CMK (cell line): ENCODE data around the gene ERAL1.
"Not testable (repeated sequence)": the region's sequence is repeated elsewhere in the genome, so short reads cannot be mapped to it uniquely, and the experiment has no call there.

Source experiments
- DNase-seq: peaks from one replicate; pipeline ENCODE4 v3.0.0-alpha.2; 2010; ENCODE audit warnings: low read depth

The ERAL1 gene

DNA sequence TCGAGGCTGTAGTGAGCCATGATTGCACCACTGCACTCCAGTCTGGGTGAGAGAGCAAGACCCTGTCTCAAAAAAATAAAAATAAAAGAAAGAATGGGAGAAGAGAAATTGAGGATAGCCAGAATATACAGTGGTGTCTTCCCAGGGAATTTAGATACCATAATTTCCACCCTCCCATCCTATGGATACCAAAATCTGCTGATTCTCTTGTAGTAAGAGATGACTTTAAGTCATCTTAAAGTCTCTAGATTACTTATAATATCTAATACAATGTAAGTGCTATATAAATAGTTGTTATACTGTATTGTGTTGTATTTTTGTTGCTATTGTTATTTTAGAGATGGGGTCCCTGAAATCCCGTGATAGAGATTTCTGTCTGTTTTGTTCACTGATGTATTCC, 1.5 kb upstream of the ERAL1 start:
- DNase-seq, result no peak

DNA sequence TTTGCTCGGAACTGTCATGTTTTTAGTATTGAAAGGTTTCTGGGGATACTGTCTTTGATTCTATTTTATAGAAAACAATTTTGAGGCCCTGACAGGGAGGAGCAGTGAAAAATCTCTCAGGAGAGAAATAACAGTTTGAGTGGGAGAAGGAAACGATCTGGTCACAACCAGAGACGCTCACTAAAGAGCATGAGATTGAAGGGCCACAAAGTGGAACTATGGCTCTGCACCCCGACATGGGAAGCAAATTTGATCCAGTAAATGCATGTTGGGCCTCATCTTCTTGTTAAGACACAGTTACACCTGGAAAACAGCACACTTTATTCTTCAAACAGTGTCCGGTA, 492 bp downstream of the ERAL1 start:
- DNase-seq, result no peak

DNA sequence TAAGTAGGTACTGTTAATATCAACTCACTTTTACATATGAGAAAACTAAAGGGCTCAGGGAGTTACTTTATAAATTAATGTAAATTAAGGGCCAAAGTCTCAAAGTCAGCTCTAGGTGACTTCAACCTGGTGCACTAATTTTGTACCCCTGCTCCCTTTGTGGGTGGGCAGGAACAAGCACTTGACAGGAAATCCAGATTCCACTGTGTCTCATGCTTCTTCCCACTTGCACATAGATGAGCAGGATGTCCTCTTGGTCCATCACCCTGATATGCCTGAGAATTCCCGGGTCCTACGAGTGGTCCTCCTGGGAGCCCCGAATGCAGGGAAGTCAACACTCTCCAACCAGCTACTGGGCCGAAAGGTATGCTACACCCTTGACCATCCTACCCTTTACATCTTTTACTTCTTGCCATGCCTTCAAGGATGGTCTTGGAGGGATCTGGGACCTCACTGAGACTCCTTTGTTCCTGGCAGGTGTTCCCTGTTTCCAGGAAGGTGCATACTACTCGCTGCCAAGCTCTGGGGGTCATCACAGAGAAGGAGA, 1.3 kb downstream of the ERAL1 start:
- DNase-seq, result no peak

DNA sequence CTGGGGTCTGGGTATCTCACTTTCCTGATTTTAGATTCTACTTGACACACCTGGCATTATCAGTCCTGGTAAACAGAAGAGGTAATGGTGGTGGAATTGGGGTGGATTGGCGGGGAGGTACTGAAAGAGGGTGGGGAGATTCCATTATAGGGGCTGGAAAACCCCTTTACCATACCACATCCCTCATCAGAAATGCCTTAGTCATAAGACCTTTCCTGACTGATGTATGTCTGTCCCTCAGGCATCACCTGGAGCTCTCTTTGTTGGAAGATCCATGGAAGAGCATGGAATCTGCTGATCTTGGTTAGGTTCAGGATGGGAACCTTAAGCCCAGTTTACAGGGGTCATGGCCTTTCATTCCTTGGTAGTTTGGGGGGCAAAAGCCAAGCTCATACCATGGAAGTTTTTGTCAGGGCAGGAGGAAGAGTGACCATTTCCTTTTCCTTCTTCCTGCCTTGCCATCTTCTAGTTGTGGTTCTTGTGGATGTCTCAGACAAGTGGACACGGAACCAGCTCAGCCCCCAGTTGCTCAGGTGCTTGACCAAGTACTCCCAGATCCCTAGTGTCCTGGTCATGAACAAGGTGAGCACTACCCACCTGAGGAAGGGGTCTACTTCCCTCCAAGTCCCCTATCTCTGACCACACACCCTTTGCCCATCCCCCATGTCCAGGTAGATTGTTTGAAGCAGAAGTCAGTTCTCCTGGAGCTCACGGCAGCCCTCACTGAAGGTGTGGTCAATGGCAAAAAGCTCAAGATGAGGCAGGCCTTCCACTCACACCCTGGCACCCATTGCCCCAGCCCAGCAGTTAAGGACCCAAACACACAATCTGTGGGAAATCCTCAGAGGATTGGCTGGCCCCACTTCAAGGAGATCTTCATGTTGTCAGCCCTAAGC, 3.3 kb downstream of the ERAL1 start:
- DNase-seq, result no peak

DNA sequence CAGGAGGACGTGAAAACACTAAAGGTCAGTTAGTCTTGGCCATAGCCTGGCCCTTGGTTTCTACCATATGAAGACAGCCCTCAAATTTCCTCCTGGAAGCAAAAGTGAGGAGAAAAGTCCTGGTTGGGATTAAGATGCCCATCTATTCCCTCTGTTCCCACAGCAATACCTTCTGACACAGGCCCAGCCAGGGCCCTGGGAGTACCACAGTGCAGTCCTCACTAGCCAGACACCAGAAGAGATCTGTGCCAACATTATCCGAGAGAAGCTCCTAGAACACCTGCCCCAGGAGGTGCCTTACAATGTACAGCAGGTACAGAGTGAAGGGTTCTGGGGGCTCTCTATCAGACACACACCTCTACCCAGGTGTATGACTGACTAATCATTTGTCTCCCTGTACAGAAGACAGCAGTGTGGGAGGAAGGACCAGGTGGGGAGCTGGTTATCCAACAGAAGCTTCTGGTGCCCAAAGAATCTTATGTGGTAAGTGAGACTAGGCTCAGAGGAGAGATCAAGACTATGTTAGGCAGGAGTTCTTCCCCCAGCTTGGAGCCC, 4.1 kb downstream of the ERAL1 start:
- DNase-seq, result no peak

DNA sequence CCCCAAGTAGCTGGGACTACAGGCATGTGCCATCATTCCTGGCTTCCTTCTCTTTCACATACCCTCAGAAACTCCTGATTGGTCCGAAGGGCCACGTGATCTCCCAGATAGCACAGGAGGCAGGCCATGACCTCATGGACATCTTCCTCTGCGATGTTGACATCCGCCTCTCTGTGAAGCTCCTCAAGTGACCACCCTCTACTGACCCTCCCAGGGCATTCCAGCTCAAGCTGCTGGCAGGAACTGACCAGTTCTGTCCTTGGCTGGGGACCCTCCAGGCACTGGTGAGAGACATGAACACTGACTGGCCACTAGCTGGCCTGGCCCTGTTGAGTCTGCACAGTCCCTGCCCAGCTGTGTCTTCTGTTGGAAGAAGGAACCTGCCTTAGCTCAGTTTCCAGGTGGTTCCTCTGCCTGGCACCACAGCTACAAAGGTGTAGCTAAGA, 5.6 kb downstream of the ERAL1 start:
- no peak for DNase-seq

DNA sequence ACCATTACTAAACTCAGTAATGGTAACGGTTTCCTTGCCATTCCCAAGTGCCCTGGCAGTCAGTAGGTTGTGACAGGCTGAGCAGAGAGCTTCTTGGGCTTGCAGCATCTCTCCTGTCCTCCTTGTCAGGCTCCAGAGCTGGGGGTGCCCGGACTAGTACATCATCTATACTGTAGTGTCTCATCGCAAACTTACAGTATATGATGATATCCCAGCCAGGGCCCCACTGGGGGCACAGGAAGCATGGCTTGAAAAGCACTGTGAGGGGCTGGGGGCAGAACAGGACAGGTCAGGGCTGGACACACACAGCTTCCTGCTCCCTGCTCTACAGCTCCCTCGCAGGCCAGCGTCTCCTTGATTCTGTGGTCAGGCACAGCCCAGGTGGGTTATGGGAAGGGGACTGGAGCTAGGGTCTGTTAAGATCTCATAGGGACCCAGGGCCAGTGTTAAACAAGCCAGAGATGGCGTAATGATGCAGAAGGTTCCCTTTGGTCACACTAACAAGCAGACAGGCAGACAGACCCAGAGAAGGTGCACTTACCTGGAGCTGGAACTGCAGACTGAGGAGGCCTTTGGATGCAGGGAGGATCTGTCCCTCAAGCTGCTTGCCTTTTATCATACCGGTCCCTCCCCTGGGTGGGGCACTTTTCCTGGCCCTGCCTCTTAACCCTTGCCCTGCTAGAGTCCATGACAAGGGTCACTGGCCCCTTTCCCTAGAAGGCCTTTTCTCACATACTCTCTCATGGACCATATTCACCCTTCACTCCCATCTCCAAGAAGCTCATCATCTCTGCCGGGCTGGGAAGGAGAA, 6.8 kb downstream of the ERAL1 start:
- no peak for DNase-seq

DNA sequence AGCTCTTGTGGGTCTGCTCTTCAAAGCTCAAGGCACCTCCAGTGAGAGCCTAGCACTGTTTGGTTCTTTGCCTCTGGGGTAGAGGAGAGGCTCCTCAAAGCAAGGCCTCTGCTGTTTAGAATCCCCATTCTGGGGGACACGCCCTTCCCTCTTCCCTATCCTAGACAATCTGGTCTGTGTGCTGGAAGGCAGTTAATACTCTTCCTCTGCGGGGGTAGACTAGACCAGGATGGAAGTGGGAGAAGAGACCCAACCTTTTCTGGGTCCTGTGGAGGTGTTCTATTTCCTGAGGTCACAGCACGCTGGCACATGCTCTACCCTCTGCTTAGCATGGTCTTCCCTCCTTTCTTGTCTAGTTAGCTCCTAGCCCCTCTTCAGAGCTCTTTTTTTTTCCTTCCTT, 7.7 kb downstream of the ERAL1 start:
- no peak for DNase-seq

DNA sequence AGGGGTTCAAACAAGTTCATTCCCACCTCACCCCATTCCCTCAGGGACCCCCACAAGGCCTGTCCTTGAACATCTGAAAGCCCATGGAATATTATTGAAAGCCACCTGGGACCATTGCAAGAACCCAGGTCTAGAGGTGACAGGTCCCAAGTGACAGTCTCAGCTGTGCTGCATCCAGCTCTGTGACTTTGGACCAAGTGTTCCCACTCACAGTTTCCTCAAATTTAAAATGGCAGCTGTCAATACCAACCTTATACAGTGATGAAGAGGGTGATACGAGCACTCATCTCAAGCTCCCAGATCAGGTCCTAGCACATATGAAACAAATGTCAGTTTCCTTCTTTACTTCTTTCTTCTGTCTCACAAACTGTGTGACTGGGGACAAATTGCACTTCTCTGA, 9.1 kb downstream of the ERAL1 start:
- no peak for DNase-seq

DNA sequence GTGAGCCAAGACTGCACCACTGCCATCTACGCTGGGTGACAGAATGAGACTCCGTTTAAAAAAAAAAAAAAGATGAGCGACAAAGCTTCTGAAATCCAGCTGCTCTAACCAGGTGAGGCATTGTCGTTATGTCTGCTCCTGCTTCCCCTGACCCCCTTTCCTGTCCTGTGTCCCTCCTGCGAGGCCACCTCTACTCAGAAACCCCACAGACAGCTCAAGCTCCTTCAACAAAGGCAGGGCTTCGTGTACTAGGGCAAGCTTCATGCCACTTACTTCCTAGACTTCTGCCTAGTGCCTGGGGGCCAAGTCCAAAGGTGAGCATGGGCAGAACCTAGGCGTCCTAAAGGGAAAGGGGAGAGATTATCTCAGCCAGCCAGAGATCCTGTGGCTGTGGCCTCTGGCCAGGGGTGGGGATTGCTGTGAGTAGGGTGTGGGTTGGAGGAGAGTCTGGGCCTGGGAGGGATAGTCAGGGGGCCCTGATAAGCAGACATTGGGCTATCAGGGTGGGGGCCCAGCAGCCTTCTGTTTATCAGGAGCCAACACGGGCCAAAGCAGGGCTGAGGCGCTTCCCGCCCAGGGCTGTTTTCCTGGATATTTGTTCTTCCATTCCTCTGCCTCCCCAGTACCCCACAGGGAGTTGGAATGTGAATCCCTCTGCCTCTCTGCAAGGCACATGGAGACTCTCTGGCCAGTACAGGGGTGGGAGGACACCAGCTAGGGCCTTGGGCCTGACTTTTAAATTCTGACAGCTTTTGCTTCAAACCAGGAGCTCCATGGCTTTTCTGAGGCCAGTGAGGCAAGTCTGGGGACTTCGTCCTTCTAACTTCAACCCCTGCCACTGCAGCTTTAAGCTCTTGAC, 10.4 kb downstream of the ERAL1 start:
- DNase-seq, result peak; percentile 89

DNA sequence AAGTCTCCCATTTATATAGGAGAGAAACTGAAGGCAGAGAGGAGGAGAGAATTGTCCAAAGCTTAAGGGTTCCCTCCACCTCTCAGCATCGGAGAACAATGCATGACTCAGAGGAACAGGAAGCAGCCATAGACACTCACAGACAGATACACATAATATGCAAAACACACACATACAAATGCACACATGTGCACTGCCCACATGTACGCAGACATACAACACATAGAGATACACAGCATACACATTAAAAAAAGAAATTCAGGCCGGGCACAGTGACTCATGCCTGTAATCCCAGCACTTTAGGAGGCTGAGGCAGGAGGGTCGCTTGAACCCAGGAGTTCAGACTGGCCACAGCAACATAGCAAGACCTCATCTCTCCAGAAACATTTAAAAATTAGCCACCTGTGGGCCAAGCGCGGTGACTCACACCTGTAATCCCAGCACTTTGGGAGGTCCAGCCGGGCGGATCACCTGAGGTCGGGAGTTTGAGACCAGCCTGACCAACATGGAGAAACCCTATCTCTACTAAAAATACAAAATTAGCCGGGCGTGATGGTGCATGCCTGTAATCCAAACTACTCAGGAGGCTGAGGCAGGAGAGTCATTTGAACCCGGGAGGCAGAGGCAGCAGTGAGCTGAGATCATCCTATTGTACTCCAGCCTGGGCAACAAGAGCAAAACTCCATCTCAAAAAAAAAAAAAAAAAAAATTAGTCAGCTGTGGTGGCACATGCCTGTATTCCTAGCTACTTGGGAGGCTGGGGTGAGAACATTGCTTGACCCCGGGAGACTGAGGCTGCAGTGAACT, 11.3 kb downstream of the ERAL1 start:
- DNase-seq, result no peak

DNA sequence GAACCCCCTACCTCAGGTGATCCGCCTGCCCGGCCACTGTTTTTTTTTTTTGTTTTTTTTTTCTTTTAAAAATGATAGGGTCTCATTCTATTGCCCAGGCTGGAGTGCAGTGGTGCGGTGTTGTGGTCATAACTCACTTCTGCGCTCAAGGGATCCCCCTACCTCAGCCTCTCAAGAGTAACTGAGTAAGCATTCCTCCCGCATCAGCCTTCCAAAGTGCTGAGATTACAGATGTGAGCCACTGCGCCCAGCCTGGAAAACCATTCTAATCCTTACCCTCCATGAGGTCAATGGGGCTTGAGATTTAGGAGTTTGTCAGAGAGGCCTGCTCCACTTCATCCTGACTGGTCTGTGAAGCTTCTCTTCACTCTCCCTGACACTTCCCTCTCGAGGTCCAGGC, 12.5 kb downstream of the ERAL1 start:
- DNase-seq, result no peak

DNA sequence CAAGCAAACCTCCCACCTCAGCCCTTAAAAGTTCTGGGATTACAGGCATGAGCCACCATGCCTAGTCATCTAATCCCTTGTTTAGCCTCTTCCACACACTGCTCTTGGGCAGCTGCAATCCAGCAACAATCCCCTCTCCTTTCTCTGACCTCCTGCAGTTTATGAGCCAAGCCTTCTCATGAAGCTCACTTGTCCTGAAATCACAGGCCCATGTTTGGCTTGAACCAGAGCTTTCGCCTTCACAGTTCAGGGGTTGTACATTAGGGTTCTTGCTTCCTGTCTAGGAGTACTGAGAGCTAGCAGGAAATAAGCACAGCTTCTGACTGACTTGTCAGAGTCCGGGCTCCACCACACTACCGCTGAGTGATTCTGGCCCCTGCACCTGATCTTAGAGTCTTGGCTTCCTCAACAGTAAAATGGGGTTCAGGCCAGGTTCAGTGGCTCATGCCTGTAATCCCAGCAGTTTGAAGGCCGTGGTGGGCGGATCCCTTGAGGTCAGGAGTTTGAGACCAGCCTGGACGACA, 16.3 kb downstream of the ERAL1 start:
- DNase-seq, result no peak

DNA sequence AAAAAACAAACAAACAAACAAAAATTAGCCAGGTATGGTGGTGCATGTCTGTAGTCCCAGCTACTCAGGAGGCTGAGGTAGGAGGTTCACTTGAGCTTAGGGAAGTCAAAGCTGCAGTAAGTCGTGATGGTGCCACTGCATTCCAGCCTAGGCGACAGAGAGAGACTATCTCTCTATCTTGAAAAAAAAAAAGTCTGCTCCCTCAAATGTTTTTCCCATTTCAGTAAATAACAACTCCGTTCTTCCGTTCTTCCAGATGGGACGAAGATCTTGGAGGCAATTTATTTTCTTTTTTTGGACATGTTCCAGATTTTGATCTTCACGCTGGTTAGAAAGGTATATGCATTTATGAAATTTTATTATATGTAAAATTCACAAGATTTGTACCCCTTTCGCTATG, 19.0 kb downstream of the ERAL1 start:
- DNase-seq, result no peak

DNA sequence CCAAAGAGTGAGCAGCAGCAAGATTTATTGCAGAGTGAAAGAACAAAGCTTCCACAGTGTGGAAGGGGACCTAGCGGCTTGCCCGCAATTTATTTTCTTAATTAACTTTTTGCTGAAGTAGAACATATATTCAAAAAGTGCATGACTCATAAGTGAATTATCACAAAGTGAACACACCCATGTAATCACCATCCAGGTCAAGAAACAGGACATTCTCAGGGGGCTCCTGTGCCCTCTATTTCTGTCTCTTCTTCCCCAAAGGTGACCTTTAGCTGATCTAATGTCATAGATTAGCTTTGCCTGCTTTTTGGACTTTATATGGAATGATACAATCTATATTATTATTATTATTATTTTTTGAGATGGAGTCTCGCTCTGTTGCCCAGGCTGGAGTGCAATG, 19.9 kb downstream of the ERAL1 start:
- no peak for DNase-seq

DNA sequence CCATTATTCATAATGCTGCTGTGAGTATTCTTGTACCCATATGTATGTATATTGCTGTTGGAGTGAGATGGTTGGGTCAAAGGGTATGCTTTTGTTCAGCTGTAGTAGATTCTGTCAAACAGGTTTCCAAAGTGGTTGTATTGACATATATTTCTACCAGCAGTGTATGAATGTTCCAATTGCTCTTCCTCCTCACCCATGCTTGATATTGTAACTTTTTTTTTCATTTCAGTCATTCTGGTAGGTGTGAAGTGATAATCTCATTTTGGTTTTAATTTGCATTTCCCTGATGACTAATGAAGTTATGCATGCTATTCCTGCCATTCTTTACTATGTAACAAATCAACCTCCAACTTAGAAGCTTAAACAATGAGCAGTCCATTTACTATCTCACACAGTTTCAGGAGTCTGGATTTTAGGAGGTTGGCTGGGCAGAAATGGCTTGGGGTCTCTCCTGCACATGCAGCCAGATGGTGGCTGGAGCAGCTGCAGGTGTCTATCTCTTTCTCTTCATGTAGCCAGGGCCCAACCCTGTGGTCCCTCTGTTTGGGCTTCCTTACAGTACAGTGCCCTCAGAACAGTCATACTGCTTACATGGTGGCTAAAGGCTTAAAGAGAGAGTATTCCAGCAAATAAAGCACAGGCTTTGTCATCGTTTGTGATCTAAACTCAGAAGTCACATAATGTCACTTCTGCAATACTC, 21.2 kb downstream of the ERAL1 start:
- no peak for DNase-seq

DNA sequence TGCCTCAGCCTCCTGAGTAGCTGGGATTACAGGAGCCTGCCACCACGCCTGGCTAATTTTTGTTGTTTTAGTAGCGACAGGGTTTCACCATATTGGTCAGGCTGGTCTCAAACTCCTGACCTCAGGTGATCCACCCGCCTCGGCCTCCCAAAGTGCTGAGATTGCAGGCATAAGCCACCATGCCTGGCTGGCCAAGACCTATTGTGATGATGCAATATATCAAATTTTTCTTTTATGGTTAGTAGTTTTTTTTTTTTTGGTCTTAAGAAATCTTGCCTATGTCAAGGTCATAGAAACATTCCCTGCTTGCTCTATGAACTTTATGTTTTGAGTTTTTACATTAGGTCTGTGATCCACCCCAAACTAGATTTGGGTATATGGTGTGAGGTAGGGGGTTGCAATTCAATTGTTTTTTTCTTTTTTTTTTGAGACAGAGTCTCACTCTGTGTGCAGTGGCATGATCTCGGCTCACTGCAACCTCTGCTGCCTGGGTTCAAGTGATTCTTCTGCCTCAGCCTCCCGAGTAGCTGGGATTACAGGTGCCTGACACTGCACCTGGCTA, 22.4 kb downstream of the ERAL1 start:
- DNase-seq, result not testable (repeated sequence)

DNA sequence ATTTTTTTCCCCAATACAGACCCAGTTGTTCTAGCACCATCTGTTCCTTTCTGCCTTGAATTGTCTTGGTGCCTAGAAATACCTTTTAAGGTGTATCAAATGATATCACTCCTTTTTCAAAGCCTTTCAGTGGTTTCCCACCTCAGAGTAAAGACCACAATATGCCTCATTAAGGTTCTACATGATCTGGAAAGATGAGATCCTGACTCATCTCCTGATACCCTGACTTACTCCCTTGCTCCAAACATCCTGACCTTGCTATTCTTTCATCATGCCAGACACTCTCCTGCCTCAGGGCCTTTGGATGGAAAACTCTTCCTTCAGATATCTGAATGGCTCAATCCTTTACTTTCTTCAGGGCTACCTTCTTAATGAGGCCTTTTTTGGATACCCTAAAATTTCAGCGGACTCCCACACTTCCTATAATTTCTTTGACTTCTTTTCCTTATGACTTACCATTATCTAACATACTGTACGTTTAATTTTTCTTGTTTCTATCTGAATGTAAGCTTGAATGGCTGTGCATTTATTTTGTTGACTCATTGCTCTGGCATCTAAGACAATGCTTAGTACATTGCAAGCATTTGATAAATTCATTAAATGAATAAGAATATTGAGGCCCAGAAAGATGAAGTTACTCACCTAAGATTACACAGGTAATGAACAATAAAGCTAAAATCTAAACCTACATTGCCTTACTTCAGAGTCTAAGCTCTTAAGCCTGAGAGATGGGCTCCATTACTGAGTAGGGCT, 23.5 kb downstream of the ERAL1 start:
- no peak for DNase-seq

DNA sequence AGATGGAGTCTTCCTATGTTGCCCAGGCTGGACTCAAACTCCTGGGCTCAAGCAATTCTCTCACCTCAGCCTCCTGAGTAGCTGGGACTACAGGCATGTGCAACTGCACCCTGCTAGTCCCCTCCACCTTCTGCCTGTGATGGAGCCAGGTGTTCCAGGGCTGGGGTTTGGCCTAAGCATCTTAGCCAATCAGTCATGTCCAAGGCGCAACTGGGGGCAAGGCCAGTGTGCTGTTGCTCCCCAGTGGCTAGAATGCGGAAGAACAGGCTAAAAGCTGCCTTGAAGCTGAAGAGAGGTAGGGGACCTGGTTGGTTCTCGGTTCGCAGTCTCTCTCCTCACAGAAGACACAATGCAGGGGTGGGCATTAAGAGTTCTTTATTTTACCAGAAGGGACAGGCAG, 24.2 kb downstream of the ERAL1 start:
- DNase-seq, result no peak
